Ovary (tissue), 3 donors: ENCODE results near the gene GAL3ST2.

Experiments used
- CTCF ChIP-seq, 3 donors: fragments of 450-650 bp in 2 of 3; fragments of 200-600 bp in 1 of 3; IDR thresholded peaks; one replicate each; pipeline versions ENCODE4 v1.5.1 to v1.8.0; 2016 to 2022; ENCODE audit warnings: antibody characterized with exemption in 3 of 3, mild to moderate bottlenecking in 1 of 3
- EP300 ChIP-seq: sonication (generic); formaldehyde crosslinking; IDR thresholded peaks from one replicate; pipeline ENCODE4 v1.6.1; 2017; ENCODE audit warnings: antibody characterized with exemption
- POLR2A ChIP-seq: fragments of 450-650 bp; IDR thresholded peaks from one replicate; pipeline ENCODE4 v1.6.1; 2017; ENCODE audit warnings: antibody characterized with exemption, mild to moderate bottlenecking, moderate library complexity
- donor health status: DM: no; HTN: no; CAD: no.

- TF ChIP-seq POLR2A (no peak), EP300 (no peak), CTCF (IDR thresholded peaks at IDR 0.05) (no peak)
These were observed 37.2 kb downstream of the GAL3ST2 start for GRCh38 chr2:241813644-241814392.
